Measurements from ENCODE around the gene PLPP4.

Gene PLPP4

GRCh38 chr10:120588311-120588710 is 131.3 kb downstream of the PLPP4 start:
- Histone ChIP-seq H3K4me1 (ENCODE audit: low read length) (peaks cover 4% of the 10 kb centered on the region), H3K79me2 (ENCODE audit: low read length) (no peaks in the 10 kb centered on the region), H3K27me3 (replicated peaks; ENCODE audit: insufficient read depth, low read length) (no peaks in the 10 kb centered on the region), H3K4me3 (ENCODE audit: low read length) (no peak overlapping the region), H3K27ac (ENCODE audit: low read length) (no peak overlapping the region), H4K20me1 (ENCODE audit: insufficient read depth, low read length) (no peaks in the 10 kb centered on the region), H3F3A (ENCODE audit: insufficient read depth, low read length) (no peaks in the 10 kb centered on the region), H3K9me2 (replicated peaks; ENCODE audit: insufficient read depth, low read length) (no peaks in the 10 kb centered on the region), H3K9me3 (replicated peaks; ENCODE audit: insufficient read depth, low read length) (no peaks in the 10 kb centered on the region), H3K9ac (ENCODE audit: low read length) (no peak overlapping the region), H2AFZ (ENCODE audit: low read length) (no peak overlapping the region), H3K36me3 (replicated peaks; ENCODE audit: insufficient read depth, low read length) (no peaks in the 10 kb centered on the region), H3K4me2 (ENCODE audit: low read depth, low read length) (no peak overlapping the region)
- TF ChIP-seq EZH2phosphoT487 (IDR thresholded peaks at IDR 0.05; ENCODE audit: low read length) (no peak), CTCF (IDR thresholded peaks at IDR 0.05; ENCODE audit: low read length) (no peak), EZH2 (optimal IDR thresholded peaks at IDR 0.05; ENCODE audit: low read depth, low read length) (no peak)
- no peak for DNase-seq

- no peaks in the 10 kb centered on the region for H3K36me3 ChIP-seq (replicated peaks; ENCODE audit: insufficient read depth, low read length)
- DNase-seq = peak; percentile 67
- no peak overlapping the region for H3K9ac ChIP-seq (ENCODE audit: low read length)
- TF ChIP-seq CTCF (IDR thresholded peaks at IDR 0.05; ENCODE audit: low read length) (no peak), EZH2 (optimal IDR thresholded peaks at IDR 0.05; ENCODE audit: low read depth, low read length) (no peak), EZH2phosphoT487 (IDR thresholded peaks at IDR 0.05; ENCODE audit: low read length) (no peak)
- H3K27me3 ChIP-seq (replicated peaks; ENCODE audit: insufficient read depth, low read length) = no peaks in the 10 kb centered on the region
- H3K4me3 ChIP-seq (ENCODE audit: low read length) = 0 out of 2 replicates have a peak overlapping the region, but pooled peaks have one; percentile 4
- peak overlapping the region; percentile 65 for H2AFZ ChIP-seq (ENCODE audit: low read length)
- peaks cover 17% of the 10 kb centered on the region for H3K4me1 ChIP-seq (ENCODE audit: low read length)
- H3K4me2 ChIP-seq (ENCODE audit: low read depth, low read length) = peak overlapping the region; percentile 28
- H3F3A ChIP-seq (ENCODE audit: insufficient read depth, low read length) = no peaks in the 10 kb centered on the region
- H3K79me2 ChIP-seq (ENCODE audit: low read length) = no peaks in the 10 kb centered on the region
- H3K9me3 ChIP-seq (replicated peaks; ENCODE audit: insufficient read depth, low read length) = no peaks in the 10 kb centered on the region
- no peaks in the 10 kb centered on the region for H4K20me1 ChIP-seq (ENCODE audit: insufficient read depth, low read length)
- no peaks in the 10 kb centered on the region for H3K9me2 ChIP-seq (replicated peaks; ENCODE audit: insufficient read depth, low read length)
- peak overlapping the region; percentile 40; the same call in 1 of the 2 replicates for H3K27ac ChIP-seq (ENCODE audit: low read length)
Observed at GRCh38 chr10:120593693-120594092, 136.7 kb downstream of the PLPP4 start.

- Histone ChIP-seq H3K9me3 (replicated peaks; ENCODE audit: insufficient read depth, low read length) (no peaks in the 10 kb centered on the region), H3K27me3 (replicated peaks; ENCODE audit: insufficient read depth, low read length) (no peaks in the 10 kb centered on the region), H3K9me2 (replicated peaks; ENCODE audit: insufficient read depth, low read length) (no peaks in the 10 kb centered on the region), H3K4me3 (ENCODE audit: low read length) (no peak overlapping the region), H3K79me2 (ENCODE audit: low read length) (no peaks in the 10 kb centered on the region), H3K4me1 (ENCODE audit: low read length) (peaks cover 17% of the 10 kb centered on the region), H3K27ac (ENCODE audit: low read length) (no peak overlapping the region), H4K20me1 (ENCODE audit: insufficient read depth, low read length) (no peaks in the 10 kb centered on the region), H3K36me3 (replicated peaks; ENCODE audit: insufficient read depth, low read length) (no peaks in the 10 kb centered on the region), H3K9ac (ENCODE audit: low read length) (no peak overlapping the region), H3K4me2 (ENCODE audit: low read depth, low read length) (no peak overlapping the region), H2AFZ (ENCODE audit: low read length) (no peak overlapping the region), H3F3A (ENCODE audit: insufficient read depth, low read length) (no peaks in the 10 kb centered on the region)
- TF ChIP-seq EZH2 (optimal IDR thresholded peaks at IDR 0.05; ENCODE audit: low read depth, low read length) (no peak), CTCF (IDR thresholded peaks at IDR 0.05; ENCODE audit: low read length) (no peak), EZH2phosphoT487 (IDR thresholded peaks at IDR 0.05; ENCODE audit: low read length) (no peak)
- no peak for DNase-seq
Observed at GRCh38 chr10:120597902-120598301, 140.9 kb downstream of the PLPP4 start.

Measured in MM.1S (cell line).